Neural crest cell (in vitro differentiated cells): ENCODE results near the gene FBXL7. TPM values are rescaled to one million over a fixed set of nuclear protein-coding genes. Genes with fewer than 3 reads are reported as not detected.
A peak's percentile ranks its signal among the peaks of the same experiment; 100 is the strongest.

ENCODE experiments used
- DNase-seq: peaks from one replicate; pipeline ENCODE4 v3.0.0; 2021; ENCODE audit warnings: low read depth, mixed read lengths, low spot score
- H3K27ac Mint-ChIP-seq: one replicate; pipeline ENCODE4 v1.8.0; 2021; ENCODE audit warnings: mild to moderate bottlenecking, mixed read lengths; ENCODE audit not compliant: unreplicated experiment
- H3K27me3 Mint-ChIP-seq: 2 replicates; pipeline ENCODE4 v1.8.0; 2021; ENCODE audit warnings: low read depth, mild to moderate bottlenecking, mixed read lengths
- H3K36me3 Mint-ChIP-seq: 2 replicates; pipeline ENCODE4 v1.8.0; 2021; ENCODE audit warnings: low read depth, mild to moderate bottlenecking, mixed read lengths
- H3K4me1 Mint-ChIP-seq: 2 replicates; pipeline ENCODE4 v1.8.0; 2021; ENCODE audit warnings: mixed read lengths
- H3K4me3 Mint-ChIP-seq: one replicate; pipeline ENCODE4 v1.8.0; 2021; ENCODE audit warnings: mild to moderate bottlenecking, mixed read lengths
- H3K9me3 Mint-ChIP-seq: 2 replicates; pipeline ENCODE4 v1.8.0; 2021; ENCODE audit warnings: mixed read lengths
- total RNA-seq: library from RNA; stranded (reverse); gene quantifications from 2 replicates; pipeline ENCODE4 v1.2.1, GENCODE V29; 2021
- TF ChIP-seq, protein P1 (sequence below): fragments of 200-600 bp; sonication (generic); conservative IDR thresholded peaks from 2 replicates; pipeline ENCODE4 v1.5.0; 2021; ENCODE audit warnings: antibody characterized with exemption, mild to moderate bottlenecking

The FBXL7 gene
- total RNA-seq, 1 donor from 2014 or later, result 20.8 TPM

DNA sequence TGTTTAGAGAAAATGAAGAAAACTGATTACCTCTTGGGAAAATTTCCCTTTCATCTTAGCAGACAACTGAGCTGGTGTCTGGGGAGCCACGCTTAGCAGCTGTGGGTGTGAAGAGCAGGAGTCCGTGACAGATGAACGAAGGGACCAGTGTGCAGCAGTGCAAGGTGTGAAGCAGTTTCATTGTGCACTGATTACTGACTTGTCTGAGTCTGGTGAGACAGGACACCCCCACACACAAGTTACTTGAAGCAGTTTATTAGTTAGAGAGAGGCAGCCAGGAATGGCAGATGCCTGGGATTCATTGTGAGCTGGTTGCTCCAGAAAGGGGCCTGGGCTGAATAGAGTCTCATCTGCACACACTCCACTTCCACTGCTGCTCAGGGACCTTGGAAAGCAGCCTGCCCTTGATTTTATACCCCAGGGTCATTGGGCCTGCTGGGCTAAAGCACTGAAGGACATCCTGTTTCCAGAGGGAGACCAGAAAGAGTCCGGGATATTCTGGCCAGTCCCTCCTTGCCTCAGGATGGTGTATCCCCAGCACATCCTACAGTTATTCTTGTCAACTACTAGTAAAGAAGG, 47.4 kb downstream of the FBXL7 start:
- Mint-ChIP-seq H3K9me3 (peaks cover 3% of the 10 kb centered on the region), H3K36me3 (peaks cover 8% of the 10 kb centered on the region), H3K27me3 (peaks cover 7% of the 10 kb centered on the region), H3K4me3 (no peak overlapping the region), H3K4me1 (peaks cover 22% of the 10 kb centered on the region), H3K27ac (no peak overlapping the region)
- DNase-seq, result no peak
- TF ChIP-seq, protein P1, sequence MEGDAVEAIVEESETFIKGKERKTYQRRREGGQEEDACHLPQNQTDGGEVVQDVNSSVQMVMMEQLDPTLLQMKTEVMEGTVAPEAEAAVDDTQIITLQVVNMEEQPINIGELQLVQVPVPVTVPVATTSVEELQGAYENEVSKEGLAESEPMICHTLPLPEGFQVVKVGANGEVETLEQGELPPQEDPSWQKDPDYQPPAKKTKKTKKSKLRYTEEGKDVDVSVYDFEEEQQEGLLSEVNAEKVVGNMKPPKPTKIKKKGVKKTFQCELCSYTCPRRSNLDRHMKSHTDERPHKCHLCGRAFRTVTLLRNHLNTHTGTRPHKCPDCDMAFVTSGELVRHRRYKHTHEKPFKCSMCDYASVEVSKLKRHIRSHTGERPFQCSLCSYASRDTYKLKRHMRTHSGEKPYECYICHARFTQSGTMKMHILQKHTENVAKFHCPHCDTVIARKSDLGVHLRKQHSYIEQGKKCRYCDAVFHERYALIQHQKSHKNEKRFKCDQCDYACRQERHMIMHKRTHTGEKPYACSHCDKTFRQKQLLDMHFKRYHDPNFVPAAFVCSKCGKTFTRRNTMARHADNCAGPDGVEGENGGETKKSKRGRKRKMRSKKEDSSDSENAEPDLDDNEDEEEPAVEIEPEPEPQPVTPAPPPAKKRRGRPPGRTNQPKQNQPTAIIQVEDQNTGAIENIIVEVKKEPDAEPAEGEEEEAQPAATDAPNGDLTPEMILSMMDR, result no peak

DNA sequence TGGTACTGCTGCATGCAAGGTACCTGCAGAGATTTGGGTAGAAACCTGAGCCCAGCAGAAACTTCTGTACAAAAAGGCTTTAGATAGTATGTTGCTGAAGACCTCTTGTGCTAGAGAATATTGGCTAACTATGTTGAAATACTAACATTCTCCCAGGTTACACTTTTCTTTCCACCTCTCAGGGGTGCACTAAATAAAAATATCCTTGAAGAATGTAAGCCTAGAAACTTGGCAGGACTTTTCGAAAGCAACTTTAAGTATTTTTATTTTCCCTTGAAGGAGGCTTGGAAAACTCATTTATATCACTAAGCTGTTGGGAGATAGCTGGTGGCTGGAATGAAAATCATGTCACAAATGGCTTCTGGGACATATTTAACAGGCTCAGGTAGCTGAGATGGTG, 50.0 kb downstream of the FBXL7 start:
- no peak overlapping the region for H3K27ac Mint-ChIP-seq
- H3K4me1 Mint-ChIP-seq, result peaks cover 20% of the 10 kb centered on the region
- H3K9me3 Mint-ChIP-seq, result peaks cover 9% of the 10 kb centered on the region

DNA sequence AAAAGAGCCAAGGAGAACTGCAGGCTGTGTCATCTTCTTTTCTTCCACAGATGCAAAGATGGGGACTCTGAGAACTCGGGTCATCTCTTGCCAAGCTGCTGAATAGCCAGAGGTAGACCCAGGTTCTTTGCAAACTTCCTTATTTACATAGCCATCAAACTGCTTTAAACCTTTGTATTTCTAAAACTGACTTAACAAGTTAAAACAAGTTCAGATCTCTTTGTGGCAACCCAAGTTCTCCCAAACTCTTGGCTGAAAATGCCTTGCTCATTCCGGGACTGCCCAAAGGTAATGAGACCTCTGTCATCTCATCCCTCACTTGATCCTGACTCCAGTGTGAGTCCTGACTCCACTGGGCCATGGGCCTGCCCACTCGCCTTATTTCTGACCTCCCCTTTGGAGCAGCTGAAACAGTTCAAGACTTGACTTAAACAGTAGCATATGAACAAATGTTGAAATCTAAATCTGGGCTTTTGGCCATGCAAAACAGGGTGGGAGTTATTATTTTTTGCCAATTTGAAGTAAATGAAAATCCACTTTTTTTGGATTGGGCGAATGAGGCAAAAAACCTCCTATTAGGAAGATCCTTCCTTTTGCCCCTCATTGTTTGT, 50.6 kb downstream of the FBXL7 start:
- Mint-ChIP-seq H3K4me1 (peaks cover 20% of the 10 kb centered on the region), H3K27ac (no peak overlapping the region), H3K27me3 (peaks cover 7% of the 10 kb centered on the region), H3K4me3 (no peak overlapping the region), H3K36me3 (peaks cover 10% of the 10 kb centered on the region), H3K9me3 (peaks cover 9% of the 10 kb centered on the region)
- TF ChIP-seq, protein P1, result no peak
- no peak for DNase-seq

More for the DNA sequence above, 50.0 kb downstream of the FBXL7 start:
- TF ChIP-seq, protein P1, result no peak
- no peak for DNase-seq
- peaks cover 7% of the 10 kb centered on the region for H3K27me3 Mint-ChIP-seq
- H3K4me3 Mint-ChIP-seq, result no peak overlapping the region
- peaks cover 10% of the 10 kb centered on the region for H3K36me3 Mint-ChIP-seq

DNA sequence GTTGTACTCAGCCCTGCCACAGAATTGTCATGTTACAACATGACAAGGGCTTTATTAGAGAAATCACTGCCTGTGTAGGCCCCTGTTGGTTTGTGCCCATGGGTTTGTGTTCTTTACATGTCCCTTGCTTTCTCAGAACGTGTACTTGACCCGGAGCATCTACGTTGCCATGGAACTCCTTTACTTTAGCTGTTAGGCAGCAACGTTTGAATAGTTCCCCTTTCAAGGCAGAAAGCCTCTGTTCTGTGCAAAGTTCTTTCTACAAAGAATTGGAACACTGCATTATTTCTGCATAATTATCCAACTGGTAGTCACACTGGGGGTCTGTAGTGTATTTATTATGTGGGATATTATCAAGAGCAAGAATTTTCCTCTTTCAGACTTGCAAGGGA, 51.1 kb downstream of the FBXL7 start:
- H3K9me3 Mint-ChIP-seq, result peaks cover 9% of the 10 kb centered on the region
- no peak for DNase-seq
- H3K4me1 Mint-ChIP-seq, result peaks cover 20% of the 10 kb centered on the region
- peak overlapping the region; percentile 5 for H3K27ac Mint-ChIP-seq
- TF ChIP-seq, protein P1, result no peak
- peaks cover 7% of the 10 kb centered on the region for H3K27me3 Mint-ChIP-seq
- peaks cover 12% of the 10 kb centered on the region for H3K36me3 Mint-ChIP-seq
- no peak overlapping the region for H3K4me3 Mint-ChIP-seq

GRCh38 chr5:15554542-15554941, 54.6 kb downstream of the FBXL7 start:
- Mint-ChIP-seq H3K27ac (no peak overlapping the region), H3K27me3 (no peaks in the 10 kb centered on the region), H3K4me1 (peaks cover 25% of the 10 kb centered on the region), H3K36me3 (peaks cover 15% of the 10 kb centered on the region), H3K4me3 (no peak overlapping the region), H3K9me3 (peaks cover 9% of the 10 kb centered on the region)
- no peak for DNase-seq
- TF ChIP-seq, protein P1, result no peak
